Myocyte (in vitro differentiated cells): ENCODE results near the gene ARID3B. TPM values are rescaled to one million over a fixed set of nuclear protein-coding genes. Genes with fewer than 3 reads are reported as not detected.
A peak's percentile ranks its signal among the peaks of the same experiment; 100 is the strongest.
"Not testable (repeated sequence)": the region's sequence is repeated elsewhere in the genome, so short reads cannot be mapped to it uniquely, and the experiment has no call there.

ENCODE experiments used
- DNase-seq: peaks from one replicate; pipeline ENCODE4 v3.0.0-alpha.2; 2012; ENCODE audit warnings: low read depth
- total RNA-seq: library from RNA; depleted of rRNA; stranded (reverse); fragments of >200 nt; gene quantifications from 2 replicates; pipeline ENCODE4 v1.2.3, GENCODE V29; 2014

Gene ARID3B
- total RNA-seq, 1 donor from 2014 or later, result 0.88 TPM

- no peak for DNase-seq
Observed at GRCh38 chr15:74618841-74619596, 78.0 kb downstream of the ARID3B start.

DNA sequence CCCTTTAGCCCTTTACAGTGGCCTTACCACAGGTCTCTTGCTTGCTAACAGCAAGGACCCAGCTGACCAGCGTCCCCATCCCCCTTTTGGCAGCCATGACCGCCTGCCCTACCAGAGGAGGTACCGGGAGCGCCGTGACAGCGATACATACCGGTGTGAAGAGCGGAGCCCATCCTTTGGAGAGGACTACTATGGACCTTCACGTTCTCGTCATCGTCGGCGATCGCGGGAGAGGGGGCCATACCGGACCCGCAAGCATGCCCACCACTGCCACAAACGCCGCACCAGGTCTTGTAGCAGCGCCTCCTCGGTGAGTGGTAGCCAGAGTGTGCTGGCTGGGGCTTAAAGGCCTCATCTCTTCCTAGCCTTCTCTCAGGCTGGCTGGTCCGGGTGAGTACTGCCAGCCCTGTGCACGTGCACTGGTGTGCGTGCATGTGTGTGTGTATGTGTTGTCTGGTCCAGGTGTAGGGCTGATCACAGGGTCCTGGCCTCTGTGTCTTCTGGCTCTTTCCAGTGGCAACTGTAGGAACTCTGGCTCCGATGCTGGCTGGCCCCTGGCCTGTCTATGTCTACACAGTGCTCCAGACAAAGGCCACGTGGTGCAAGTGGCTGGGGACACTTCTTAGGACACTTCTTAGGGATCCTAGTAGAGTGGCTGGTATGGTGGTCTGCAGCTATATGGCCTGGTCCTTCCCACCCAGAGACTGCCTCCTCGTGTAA, 79.1 kb downstream of the ARID3B start:
- DNase-seq, result no peak

DNA sequence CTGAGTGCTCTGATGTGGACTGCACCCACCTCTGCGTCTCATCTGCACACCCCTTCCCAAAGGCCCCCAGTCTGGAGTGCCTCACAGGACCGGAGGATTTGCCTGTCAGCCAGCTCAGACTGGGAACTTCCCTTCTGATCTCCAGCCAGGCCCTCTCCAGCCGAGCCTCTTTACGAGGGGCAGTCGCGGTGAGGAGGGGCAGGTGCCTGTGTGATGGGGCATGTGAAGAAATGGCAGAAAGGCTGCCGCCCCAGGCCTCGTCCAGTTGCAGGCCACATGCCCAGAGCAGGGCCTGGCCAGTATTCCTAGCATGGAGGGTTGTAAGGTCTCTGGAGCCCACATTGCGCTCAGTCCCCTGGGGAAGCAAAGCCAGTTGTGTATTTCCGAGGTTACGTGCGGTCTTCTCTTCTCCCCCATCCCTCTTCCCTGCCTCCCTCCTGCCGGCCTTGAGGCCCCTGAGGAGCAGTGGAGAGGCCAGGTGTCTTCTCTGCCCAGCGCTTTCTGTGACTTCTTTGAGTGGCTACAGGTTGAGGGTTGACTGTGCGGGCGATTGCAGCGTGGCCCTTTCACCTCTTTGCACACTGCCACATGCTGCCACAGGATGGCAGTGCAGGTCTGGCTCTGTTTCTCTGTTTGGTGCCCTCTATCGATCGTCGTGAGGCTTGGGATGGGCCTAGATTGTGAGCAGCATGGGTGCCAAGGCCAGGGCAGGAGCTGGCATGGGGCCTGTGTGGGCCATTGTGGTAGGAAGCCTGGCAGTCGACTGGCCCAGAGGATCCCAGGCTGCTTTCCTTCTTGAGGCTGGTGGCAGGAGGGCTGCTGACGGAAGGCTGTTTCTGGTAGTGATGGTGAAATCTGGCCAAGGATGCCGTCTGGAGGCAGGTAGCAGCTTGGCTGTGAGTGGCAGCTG, 79.9 kb downstream of the ARID3B start:
- DNase-seq, result peak; percentile 67

DNA sequence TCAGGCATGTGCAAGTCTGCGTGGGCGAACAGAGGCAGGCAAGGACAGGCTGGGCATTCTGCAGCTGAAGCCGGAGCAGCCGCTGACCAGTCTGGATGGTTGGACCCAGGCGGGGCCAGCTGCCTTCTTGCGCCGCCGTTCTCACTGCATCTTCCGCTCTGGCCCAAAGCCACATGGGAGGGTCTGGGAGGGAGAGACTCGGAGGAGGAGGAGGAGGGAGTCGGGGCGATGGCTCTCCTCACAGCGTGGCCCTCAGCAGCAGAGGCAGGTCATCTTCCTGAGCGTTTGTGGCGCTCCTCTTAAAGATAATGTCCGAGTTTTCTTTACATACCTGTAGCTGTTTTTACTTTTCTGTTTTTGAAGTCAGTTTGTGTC, 80.5 kb downstream of the ARID3B start:
- no peak for DNase-seq

DNA sequence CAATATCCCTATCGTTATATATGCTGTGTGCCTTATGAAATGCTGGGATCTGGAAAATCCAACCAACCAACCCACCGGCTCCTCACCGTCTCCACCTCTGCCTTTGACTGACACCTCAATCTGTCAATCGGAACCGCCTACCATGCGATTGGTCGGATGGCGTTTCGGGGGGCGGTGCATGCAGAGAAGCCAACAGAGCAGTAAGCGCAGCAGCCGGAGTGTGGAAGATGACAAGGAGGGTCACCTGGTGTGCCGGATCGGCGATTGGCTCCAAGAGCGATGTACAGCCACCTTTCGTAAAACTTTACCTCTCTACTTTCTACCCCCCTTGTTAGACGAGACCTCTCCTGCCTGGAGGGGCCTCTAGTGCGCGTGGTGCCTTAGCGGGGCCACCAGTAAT, 80.9 kb downstream of the ARID3B start:
- DNase-seq, result no peak

GRCh38 chr15:74622758-74623157, 81.7 kb downstream of the ARID3B start:
- no peak for DNase-seq

DNA sequence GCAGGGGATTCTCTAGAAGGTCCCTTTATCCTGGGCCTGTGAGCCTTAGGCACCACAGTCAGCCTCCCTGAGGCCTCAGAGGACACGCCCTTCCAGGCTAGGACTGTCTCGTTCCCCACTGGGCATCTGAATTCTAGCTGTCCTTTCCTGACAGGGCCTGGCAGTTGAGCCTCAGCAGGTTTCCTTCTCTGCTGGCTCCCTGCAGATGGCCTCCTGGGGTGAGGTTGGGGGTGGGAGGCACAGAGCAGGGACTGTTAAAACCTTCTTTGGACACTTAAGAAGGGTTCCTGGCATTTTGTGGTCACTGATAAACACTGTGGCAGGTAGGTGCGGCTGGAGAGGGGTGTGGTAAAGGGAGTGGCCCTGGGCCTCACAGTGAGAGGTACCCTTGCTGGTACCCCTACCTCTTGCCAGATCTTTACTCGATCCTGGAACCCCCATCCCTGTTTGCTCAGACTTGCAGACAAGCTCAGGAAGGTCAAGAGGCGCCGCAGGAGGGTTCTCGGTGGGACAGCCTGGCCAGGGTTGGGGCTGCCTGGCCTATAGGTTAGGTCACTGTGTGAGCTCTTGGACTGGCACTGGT, 83.1 kb downstream of the ARID3B start:
- no peak for DNase-seq

- DNase-seq, result no peak
Observed at GRCh38 chr15:74625693-74626092, 84.7 kb downstream of the ARID3B start.

DNA sequence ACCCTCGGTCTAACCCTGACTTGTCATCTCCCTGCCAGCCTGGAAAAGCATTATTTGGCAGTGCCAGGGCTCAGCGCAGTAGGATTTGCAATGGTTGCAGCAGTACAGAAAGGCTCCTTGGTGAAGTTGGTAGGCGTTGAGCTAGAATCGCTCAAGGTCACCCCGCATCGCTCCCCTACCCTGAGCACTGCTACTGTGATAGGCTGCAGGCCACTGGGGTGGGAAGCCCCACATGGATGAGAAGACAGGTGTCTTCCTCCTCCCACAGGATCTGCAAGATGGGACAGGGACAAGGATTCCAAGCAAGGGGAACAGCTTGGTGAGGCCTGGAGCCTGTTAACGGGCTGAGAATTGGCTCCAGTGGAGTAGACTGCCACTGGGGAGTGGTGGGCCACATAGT, 85.3 kb downstream of the ARID3B start:
- DNase-seq, result no peak

- DNase-seq, result no peak
Observed at GRCh38 chr15:74626752-74627692, 86.0 kb downstream of the ARID3B start.

- no peak for DNase-seq
Observed at GRCh38 chr15:74627766-74628165, 86.7 kb downstream of the ARID3B start.

DNA sequence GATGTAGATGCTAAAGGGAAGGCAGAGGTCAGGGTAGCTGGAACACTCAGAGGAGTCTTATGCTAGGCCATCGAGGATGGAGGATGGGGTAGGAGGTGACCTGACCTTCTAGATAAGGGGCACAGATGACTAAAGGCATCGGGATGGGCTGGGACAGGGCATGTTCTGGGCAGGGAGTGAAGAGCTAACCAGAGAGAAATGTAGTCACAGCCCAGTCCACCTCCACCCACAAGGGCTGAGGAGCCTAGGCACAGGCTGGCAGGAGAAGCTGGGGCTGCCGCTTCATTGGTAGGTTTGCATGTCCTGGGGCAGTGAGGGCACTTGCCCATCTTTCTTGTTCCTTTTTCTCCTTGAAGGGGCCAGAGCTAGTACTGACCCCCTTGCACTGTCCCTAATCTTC, 87.2 kb downstream of the ARID3B start:
- DNase-seq, result no peak

- no peak for DNase-seq
Observed at GRCh38 chr15:74628949-74629348, 87.9 kb downstream of the ARID3B start.

- DNase-seq, result not testable (repeated sequence)
Observed at GRCh38 chr15:74629696-74630095, 88.7 kb downstream of the ARID3B start.

DNA sequence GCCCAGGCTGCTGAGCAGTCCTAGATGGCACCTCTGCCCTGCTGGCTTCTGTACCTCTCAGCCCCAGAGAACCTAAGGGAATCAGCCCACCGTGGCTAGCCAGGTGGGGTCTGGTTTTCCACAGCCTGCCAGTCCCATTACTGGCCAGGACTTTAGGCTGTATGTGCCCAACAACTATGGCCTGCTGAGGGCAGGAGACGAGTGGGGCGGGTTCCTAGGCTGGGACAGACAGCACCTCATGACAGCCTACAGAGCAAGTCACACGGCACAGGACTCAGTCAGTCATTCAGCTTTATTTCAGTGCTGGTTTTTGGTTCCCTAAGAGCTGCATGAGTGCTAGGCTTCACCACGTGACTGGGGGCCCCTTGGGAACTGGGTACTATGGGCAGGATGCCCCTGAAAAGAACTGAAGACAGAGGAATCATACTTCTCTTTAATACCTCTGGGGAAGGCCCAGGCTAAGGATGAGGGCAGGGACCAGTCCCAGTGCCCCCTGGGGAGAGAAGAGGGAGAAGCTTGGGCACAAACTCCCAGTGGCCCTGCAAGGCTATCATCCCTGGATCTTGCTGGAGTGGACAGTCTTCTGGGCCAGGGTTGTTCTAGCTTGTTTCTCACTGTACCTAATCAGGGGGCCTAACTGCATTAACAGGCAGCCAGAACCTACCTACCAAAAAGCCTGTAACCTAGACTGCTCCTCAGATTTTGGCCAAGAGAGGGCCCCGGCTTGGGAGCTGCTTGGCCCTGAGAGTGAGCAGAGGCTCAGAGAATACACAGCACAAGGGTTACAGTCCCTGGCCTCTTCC, 89.5 kb downstream of the ARID3B start:
- no peak for DNase-seq

DNA sequence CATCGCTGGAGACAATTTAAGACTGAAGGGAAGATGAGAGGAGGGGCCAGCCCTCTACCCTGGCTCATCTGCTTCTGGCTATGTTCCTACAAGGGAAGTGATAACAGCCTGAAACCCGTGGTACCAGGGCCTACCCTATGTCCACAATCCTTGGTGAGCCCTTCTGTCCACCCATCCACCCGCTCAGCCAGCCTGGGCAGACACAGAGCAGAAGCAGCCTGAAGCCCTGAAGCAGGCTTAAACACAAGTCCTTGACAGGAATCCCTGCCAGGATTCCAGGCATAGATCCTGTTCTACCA, 90.0 kb downstream of the ARID3B start:
- DNase-seq, result no peak

DNA sequence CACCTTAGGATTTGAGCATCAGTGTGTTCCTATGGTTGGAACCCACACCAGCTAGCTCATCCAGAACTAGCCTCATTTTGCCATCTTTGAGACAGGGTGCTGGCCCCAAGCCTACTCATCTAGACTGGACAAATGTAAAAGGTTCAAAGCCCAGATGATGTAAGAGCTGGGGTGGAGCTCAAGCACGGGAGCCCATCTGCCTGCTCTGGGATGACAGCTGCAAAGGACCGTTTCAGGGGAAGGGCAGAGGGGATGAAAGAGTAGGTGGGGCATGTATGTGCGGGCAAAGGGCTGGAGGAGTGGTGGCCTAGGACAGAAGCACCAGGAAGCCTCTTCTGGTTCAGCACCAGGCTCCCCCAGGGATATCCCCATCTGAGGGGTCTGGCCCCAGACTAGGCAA, 90.4 kb downstream of the ARID3B start:
- peak; percentile 78 for DNase-seq

DNA sequence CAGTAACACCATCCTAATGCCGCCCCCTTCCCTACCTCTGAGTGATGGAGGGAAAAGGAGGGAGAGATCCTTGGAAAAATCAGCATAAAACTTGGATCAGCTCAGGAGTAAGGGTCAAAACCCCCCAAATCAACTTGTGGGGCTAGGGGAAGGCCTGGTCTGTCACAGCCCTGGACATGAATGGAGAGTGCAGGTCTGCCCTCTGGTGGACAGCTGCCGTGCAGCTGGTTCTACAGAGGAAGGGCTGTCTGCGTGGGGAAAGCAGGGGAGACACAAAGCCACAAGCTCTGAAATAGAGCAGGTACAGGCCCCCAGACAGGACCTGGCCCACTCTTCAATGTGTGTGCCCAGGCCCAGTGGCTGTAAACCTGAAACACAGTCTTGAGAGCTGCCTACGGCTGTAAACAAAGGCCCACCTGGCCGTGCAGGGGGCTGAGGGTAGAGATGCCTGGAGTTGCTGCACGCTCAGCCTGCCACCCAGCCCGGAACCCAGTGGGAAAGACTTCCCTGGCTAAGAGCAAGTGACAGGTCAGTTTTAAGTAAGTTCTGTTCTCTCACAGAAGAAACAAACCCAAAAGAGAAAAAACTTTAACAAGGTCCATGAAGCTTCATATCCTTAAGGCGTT, 91.0 kb downstream of the ARID3B start:
- DNase-seq, result peak; percentile 64

DNA sequence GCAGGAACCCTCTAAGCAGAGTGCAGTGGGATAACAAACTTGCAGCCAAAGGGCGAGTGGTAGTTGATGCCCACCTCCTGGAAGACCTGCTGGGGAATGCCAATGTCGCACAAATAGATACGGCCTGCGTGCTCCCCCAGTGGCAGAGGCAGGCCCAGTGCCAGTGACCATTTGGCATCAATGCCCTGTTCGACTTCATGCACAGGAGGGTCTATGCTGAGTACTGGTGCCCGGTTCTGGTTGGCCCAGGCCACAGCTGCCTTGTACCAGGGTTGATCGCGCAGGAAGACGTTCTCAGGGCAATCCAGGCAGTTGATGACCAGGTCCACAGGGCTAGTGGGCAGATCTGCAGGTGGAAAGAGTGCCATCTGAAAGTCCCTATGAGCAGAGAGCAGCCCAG, 91.6 kb downstream of the ARID3B start:
- no peak for DNase-seq
